ENCODE data around the gene IKZF1. TPM values are rescaled to one million over a fixed set of nuclear protein-coding genes. Genes with fewer than 3 reads are reported as not detected.

IKZF1 gene
- total and polyA plus RNA-seq, 9 of the 15 experiments (the other 6 are each of a cell fraction or from before 2014, with no cell fraction given), result 12.6 to 85.3 (median 44.7) TPM

GRCh38 chr7:50353894-50354595 is 49.5 kb downstream of the IKZF1 start:
- Histone ChIP-seq H3K4me3 (no peak overlapping the region), H3K36me3 (ENCODE audit: control insufficient read depth, insufficient read depth, low read length) (peaks cover 55% of the 10 kb centered on the region), H3K27ac (ENCODE audit: extremely low read depth, low read depth, low read length) (no peak overlapping the region), H3K79me2 (ENCODE audit: control insufficient read depth, insufficient read depth, low read length) (peaks cover 67% of the 10 kb centered on the region), H3K9me1 (ENCODE audit: control insufficient read depth, insufficient read depth, low read length) (no peaks in the 10 kb centered on the region), H4K20me1 (replicated peaks; ENCODE audit: control insufficient read depth, insufficient read depth, low read length) (no peaks in the 10 kb centered on the region), H3K27me3 (ENCODE audit: control insufficient read depth in 2 of 2, insufficient read depth in 2 of 2, low read length in 2 of 2) (no peaks in the 10 kb centered on the region), H3K4me1 (replicated peaks in 1 of 2; ENCODE audit: control insufficient read depth in 2 of 2, insufficient read depth in 2 of 2, low read length in 2 of 2) (peaks cover 47 to 75% of the 10 kb centered on the region in 2 experiments), H3K9ac (ENCODE audit: insufficient read depth in 1 of 2, low read depth in 2 of 2, low read length in 2 of 2) (peak overlapping the region in 1 of 2 experiments; percentile 18; a peak in 1 of 4 replicates), H3K9me3 (replicated peaks; ENCODE audit: control insufficient read depth, insufficient read depth, low read depth, low read length) (no peaks in the 10 kb centered on the region), H3K4me2 (ENCODE audit: insufficient read depth, low read length) (no peak overlapping the region), H2AFZ (ENCODE audit: low read depth, low read length) (no peak overlapping the region)
- in situ Hi-C loops (cut with MboI), result no loop called here
- ChIA-PET POLR2A (interaction anchor here (0.7 to 2.2 kb wide), 4 partner anchors 12 to 45 kb away, joined by 3 to 6 read pairs (median 4); no protein-coding TSS in a partner anchor), CTCF (ENCODE audit: low intra/inter-chr PET ratio) (no interaction called here)
- 86% methylated on average over 9 of the region's 9 CpGs for WGBS (ENCODE audit: insufficient coverage, low coverage, missing lambda C conversion rate)
- ATAC-seq (no peak), FAIRE-seq (no peak), DNase-seq (ENCODE audit: extremely low read depth in 1 of 4, low spot score in 3 of 4) (no peak)
- no peak for TF ChIP-seq ZNF212 (CRISPR knock-in tag; IDR thresholded peaks at IDR 0.05)
- no peak for TF ChIP-seq ESRRA (IDR thresholded peaks at IDR 0.05; ENCODE audit: borderline replicate concordance, low read depth)
- TF ChIP-seq ZNF395 (CRISPR knock-in tag; IDR thresholded peaks at IDR 0.05), result no peak
- no peak for TF ChIP-seq HDAC1 (IDR thresholded peaks at IDR 0.05)
- TF ChIP-seq YBX1 (IDR thresholded peaks at IDR 0.05), result no peak
- no peak for TF ChIP-seq TBL1XR1 (IDR thresholded peaks at IDR 0.05; ENCODE audit: low read length in 2 of 2)
- no TSS peak for BruUV-seq (replicated peaks)
- intact Hi-C loops (cut with micrococcal nuclease), result no loop called here
